OCI-LY7 (cell line): ENCODE measurements around the gene HLA-DRB5. TPM values are rescaled to one million over a fixed set of nuclear protein-coding genes. Genes with fewer than 3 reads are reported as not detected.
"Not testable (repeated sequence)": the region's sequence is repeated elsewhere in the genome, so short reads cannot be mapped to it uniquely, and the experiment has no call there.

Experiments
- Bru-seq: library from RNA; stranded (reverse); fragments of 400-500 nt; gene quantifications from one replicate; lab custom pipeline; 2021; lab: Mats Ljungman, UMichigan
- BruChase-seq, 2 experiments: library from RNA; stranded (reverse); fragments of 400-500 nt; gene quantifications; one replicate each; lab custom pipeline; 2021; lab: Mats Ljungman, UMichigan
- BruUV-seq: library from RNA; stranded (reverse); fragments of 400-500 nt; replicated peaks from 2 replicates; lab custom pipeline; 2021; lab: Mats Ljungman, UMichigan
- CTCF ChIA-PET: fragments of 300-600 bp; sonication (Branson Sonifier 250); formaldehyde crosslinking; loops from one replicate; lab custom pipeline; 2022; ENCODE audit warnings: antibody characterized with exemption; ENCODE audit not compliant: unreplicated experiment; lab: Charles Lee
- POLR2A ChIA-PET: fragments of 300-600 bp; sonication (Branson Sonifier 250); formaldehyde crosslinking; loops from one replicate; lab custom pipeline; 2022; ENCODE audit warnings: antibody characterized with exemption; lab: Charles Lee
- DNase-seq: peaks from one replicate; pipeline ENCODE4 v3.0.0-alpha.2; 2015; ENCODE audit warnings: low spot score
- H2AFZ ChIP-seq: fragments of 200-600 bp; sonication (generic), shearing (Covaris generic); 2 replicates; pipeline ENCODE4 v1.6.1; 2014; ENCODE audit warnings: mild to moderate bottlenecking, antibody characterized with exemption, low read length, moderate library complexity
- H3K27ac ChIP-seq: fragments of 200-600 bp; sonication (generic); 2 replicates; pipeline ENCODE4 v1.5.1; 2014; ENCODE audit warnings: mixed run types, low read depth, mild to moderate bottlenecking, moderate library complexity, low read length, inconsistent platforms; ENCODE audit not compliant: poor library complexity, severe bottlenecking
- H3K36me3 ChIP-seq: fragments of 200-600 bp; sonication (generic); 2 replicates; pipeline ENCODE4 v1.6.1; 2014; ENCODE audit warnings: mild to moderate bottlenecking, antibody characterized with exemption, low read length, moderate library complexity, mixed read lengths; ENCODE audit not compliant: insufficient read depth
- H3K4me1 ChIP-seq: fragments of 200-600 bp; sonication (generic); 2 replicates; pipeline ENCODE4 v1.5.1; 2014; ENCODE audit warnings: mild to moderate bottlenecking, low read length; ENCODE audit not compliant: insufficient read depth, poor library complexity, severe bottlenecking
- H3K4me2 ChIP-seq: fragments of 200-600 bp; sonication (generic); 2 replicates; pipeline ENCODE4 v1.6.1; 2014; ENCODE audit warnings: mild to moderate bottlenecking, low read length
- H3K4me3 ChIP-seq: fragments of 200-600 bp; sonication (generic); 2 replicates; pipeline ENCODE4 v1.5.1; 2014; ENCODE audit warnings: mild to moderate bottlenecking, low read depth, low read length; ENCODE audit not compliant: poor library complexity, severe bottlenecking
- H3K79me2 ChIP-seq: fragments of 200-600 bp; sonication (generic); 2 replicates; pipeline ENCODE4 v1.6.1; 2016; ENCODE audit warnings: low read depth, mild to moderate bottlenecking, low read length, moderate library complexity, mixed read lengths; ENCODE audit not compliant: insufficient read depth
- H3K9me2 ChIP-seq: fragments of 200-600 bp; sonication (generic); 2 replicates; pipeline ENCODE4 v1.6.1; 2016; ENCODE audit warnings: mild to moderate bottlenecking, low read length, mixed read lengths; ENCODE audit not compliant: insufficient read depth
- H3K9me3 ChIP-seq: fragments of 200-600 bp; sonication (generic); 2 replicates; pipeline ENCODE4 v1.6.1; 2014; ENCODE audit warnings: mild to moderate bottlenecking, mixed run types, low read length, mixed read lengths
- H4K20me1 ChIP-seq: fragments of 200-600 bp; sonication (generic); 2 replicates; pipeline ENCODE4 v1.6.1; 2014; ENCODE audit warnings: mild to moderate bottlenecking, antibody characterized with exemption, low read length, moderate library complexity, mixed read lengths; ENCODE audit not compliant: insufficient read depth
- CTCF ChIP-seq: fragments of 200-600 bp; sonication (generic); conservative IDR thresholded peaks from 2 replicates; pipeline ENCODE4 v1.5.1; 2014; ENCODE audit warnings: mild to moderate bottlenecking, antibody characterized with exemption, low read length, moderate library complexity, mixed read lengths
- EZH2phosphoT487 ChIP-seq: fragments of 200-600 bp; sonication (generic); IDR thresholded peaks from 2 replicates; pipeline ENCODE4 v1.6.1; 2018; ENCODE audit warnings: low read depth, borderline replicate concordance, mild to moderate bottlenecking, mixed run types, antibody characterized with exemption, low read length, moderate library complexity, mixed read lengths
- intact Hi-C: fragments of 100-400 bp; cut with micrococcal nuclease; formaldehyde crosslinking; loops from one replicate; pipeline ENCODE4 v1.10.0; 2022; ENCODE audit not compliant: unreplicated experiment
- long read RNA-seq: library from polyadenylated mRNA; stranded (forward); transcript quantifications from one replicate; pipeline ENCODE4 v2.0.0, GENCODE V29; 2022
- total RNA-seq, 2 experiments: library from RNA; depleted of rRNA in 1 of 2; stranded (reverse); fragments of >200 nt in 1 of 2; shearing (Covaris generic) in 1 of 2; gene quantifications; 2 replicates each; pipeline ENCODE4 v1.2.3, GENCODE V29; 2014 to 2022

Gene HLA-DRB5
- total RNA-seq (2014; rRNA removed; shearing (Covaris generic)) = 1.9 and 2.2 TPM in 2 replicates
- total RNA-seq (2022) = 5.0 and 6.1 TPM in 2 replicates
- percentile 58 among the genes with signal in this experiment for Bru-seq, nascent RNA
- percentile 55 among the genes with signal in this experiment for BruChase-seq, experiment 1, labeled RNA remaining after a 6-hour chase
- percentile 49 among the genes with signal in this experiment for BruChase-seq, experiment 2, labeled RNA remaining after a 2-hour chase
- long read RNA-seq, partial matches to known transcripts = 4 of 4 reads
- long read RNA-seq, other reads (novel, unspliced or antisense) = 0 of 4 reads

- Histone ChIP-seq H3K4me1 (peaks cover 7% of the 10 kb centered on the region), H3K9me2 (no peaks in the 10 kb centered on the region), H2AFZ (peak within 1 kb of the TSS; percentile 69; the same call in 1 of the 2 replicates), H3K27ac (peak within 1 kb of the TSS; percentile 51), H3K9me3 (no peaks in the 10 kb centered on the region), H4K20me1 (no peaks in the 10 kb centered on the region), H3K4me3 (peak within 1 kb of the TSS; percentile 74), H3K79me2 (peaks cover 5% of the 10 kb centered on the region; the same call in 1 of the 2 replicates), H3K36me3 (no peaks in the 10 kb centered on the region), H3K4me2 (peak within 1 kb of the TSS; percentile 72)
- TF ChIP-seq EZH2phosphoT487 (no peak), CTCF (no peak)
- CTCF ChIA-PET = no interaction called here
- DNase-seq = peak; percentile 59
- TSS peak; percentile 99 for BruUV-seq
- POLR2A ChIA-PET = interaction anchor here (0.6 to 1.1 kb wide), 4 partner anchors 41 to 315 kb away, joined by 3 to 4 read pairs (median 4); no protein-coding TSS in a partner anchor
- intact Hi-C loops = loop anchor here (2.0 to 5.0 kb wide), 3 partner anchors 42 to 59 kb away; partner anchors contain the start of gene HLA-DRB1
These were observed at the start of gene HLA-DRB5 for GRCh38 chr6:32529697-32530430. TSS of gene HLA-DRB5 (minus strand) at chr6:32530287. CDS start at chr6:32530224, 63 bp downstream.

- TF ChIP-seq CTCF (no peak), EZH2phosphoT487 (no peak)
- intact Hi-C loops = no loop called here
- no peaks in the 10 kb centered on the region for H3K9me3 ChIP-seq
These were observed 48.9 kb upstream of the HLA-DRB5 start for GRCh38 chr6:32578962-32579361.

GRCh38 chr6:32577493-32577892 lies 47.4 kb upstream of the HLA-DRB5 start:
- POLR2A ChIA-PET = interaction anchor here (0.6 kb wide), 1 partner anchor 94 kb away, joined by 3 read pairs; no protein-coding TSS in a partner anchor
- peaks cover 48% of the 10 kb centered on the region for H3K36me3 ChIP-seq
- H3K4me2 ChIP-seq, H3K9me3 ChIP-seq, intact Hi-C loops, CTCF ChIA-PET, H3K4me1 ChIP-seq, DNase-seq, H3K4me3 ChIP-seq, BruUV-seq, H3K27ac ChIP-seq, H3K9me2 ChIP-seq, H4K20me1 ChIP-seq, H3K79me2 ChIP-seq, H2AFZ ChIP-seq: not testable (repeated sequence)

More at GRCh38 chr6:32578962-32579361, 48.9 kb upstream of the HLA-DRB5 start:
- no peaks in the 10 kb centered on the region for H3K9me2 ChIP-seq
- no TSS peak for BruUV-seq
- no peak overlapping the region for H3K27ac ChIP-seq
- peaks cover 50% of the 10 kb centered on the region for H3K36me3 ChIP-seq
- H3K79me2 ChIP-seq = no peaks in the 10 kb centered on the region
- no peak for DNase-seq
- ChIA-PET POLR2A (interaction anchor here (0.6 kb wide), 1 partner anchor 1185 kb away, joined by 4 read pairs; no protein-coding TSS in a partner anchor), CTCF (no interaction called here)
- no peak overlapping the region for H2AFZ ChIP-seq
- H3K4me1 ChIP-seq = no peaks in the 10 kb centered on the region
- no peaks in the 10 kb centered on the region for H4K20me1 ChIP-seq
- H3K4me3 ChIP-seq = no peak overlapping the region
- no peak overlapping the region for H3K4me2 ChIP-seq
